Measurements from ENCODE around the gene MAP3K3. TPM values are rescaled to one million over a fixed set of nuclear protein-coding genes. Genes with fewer than 3 reads are reported as not detected.
A peak's percentile ranks its signal among the peaks of the same experiment; 100 is the strongest.

Gene MAP3K3
- total and polyA plus RNA-seq, 4 donors, result 21.9 to 42.6 (median 30.0) TPM

DNA sequence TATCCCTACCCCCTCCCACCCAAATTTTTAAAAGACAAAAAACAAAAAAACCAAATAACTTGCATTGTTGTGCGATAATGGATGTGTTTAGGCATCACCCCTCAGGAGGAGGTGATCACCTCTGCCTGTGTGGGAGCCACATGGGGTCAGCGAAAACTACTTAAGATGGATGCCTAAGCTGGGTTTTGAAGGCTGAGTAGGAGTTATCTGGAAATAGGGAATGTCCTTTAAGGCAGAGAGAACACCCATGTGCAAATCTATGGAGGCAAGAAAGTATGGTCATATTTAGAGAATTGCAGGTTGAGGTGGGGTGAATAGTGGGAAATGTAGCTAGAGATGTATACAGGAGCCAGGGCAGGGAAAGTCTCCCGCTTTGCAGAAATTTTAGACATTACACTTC, 27.1 kb upstream of the MAP3K3 start:
- no peak for DNase-seq (ENCODE audit: low read depth in 4 of 6, low spot score in 6 of 6)
- Histone ChIP-seq H3K36me3 (ENCODE audit: control insufficient read depth, insufficient read depth, low read length) (peaks cover 30% of the 10 kb centered on the region), H3K27ac (ENCODE audit: low read depth, low read length) (no peak overlapping the region), H3K4me1 (ENCODE audit: control insufficient read depth, insufficient read depth, low read length) (peaks cover 3% of the 10 kb centered on the region), H3K27me3 (ENCODE audit: control insufficient read depth, insufficient read depth, low read length) (no peaks in the 10 kb centered on the region), H3K4me3 (ENCODE audit: low read depth, low read length) (no peak overlapping the region), H3K9me3 (ENCODE audit: control insufficient read depth, insufficient read depth, low read length) (no peaks in the 10 kb centered on the region)
- WGBS (ENCODE audit: insufficient coverage), result 100% methylated on average over 2 of the region's 3 CpGs

- H3K36me3 ChIP-seq (ENCODE audit: control insufficient read depth, insufficient read depth, low read length), result peaks cover 11% of the 10 kb centered on the region
- no peak for DNase-seq (ENCODE audit: low read depth in 4 of 6, low spot score in 6 of 6)
- H3K4me1 ChIP-seq (ENCODE audit: control insufficient read depth, insufficient read depth, low read length), result peaks cover 12% of the 10 kb centered on the region
- no peak overlapping the region for H3K27ac ChIP-seq (ENCODE audit: low read depth, low read length)
- 88% methylated on average over 1 of the region's 6 CpGs for WGBS (ENCODE audit: insufficient coverage)
- H3K9me3 ChIP-seq (ENCODE audit: control insufficient read depth, insufficient read depth, low read length), result no peaks in the 10 kb centered on the region
- H3K4me3 ChIP-seq (ENCODE audit: low read depth, low read length), result no peak overlapping the region
- no peaks in the 10 kb centered on the region for H3K27me3 ChIP-seq (ENCODE audit: control insufficient read depth, insufficient read depth, low read length)
Measured at GRCh38 chr17:63596856-63597586, 25.2 kb upstream of the MAP3K3 start.

GRCh38 chr17:63598281-63598680, 23.9 kb upstream of the MAP3K3 start:
- H3K4me1 ChIP-seq (ENCODE audit: control insufficient read depth, insufficient read depth, low read length), result peaks cover 12% of the 10 kb centered on the region
- H3K36me3 ChIP-seq (ENCODE audit: control insufficient read depth, insufficient read depth, low read length), result peaks cover 5% of the 10 kb centered on the region
- DNase-seq (ENCODE audit: low read depth in 4 of 6, low spot score in 6 of 6), result no peak
- WGBS (ENCODE audit: insufficient coverage), result no CpG with 5 or more reads among the region's 2 CpGs
- no peak overlapping the region for H3K4me3 ChIP-seq (ENCODE audit: low read depth, low read length)
- no peaks in the 10 kb centered on the region for H3K27me3 ChIP-seq (ENCODE audit: control insufficient read depth, insufficient read depth, low read length)
- no peaks in the 10 kb centered on the region for H3K9me3 ChIP-seq (ENCODE audit: control insufficient read depth, insufficient read depth, low read length)
- no peak overlapping the region for H3K27ac ChIP-seq (ENCODE audit: low read depth, low read length)

GRCh38 chr17:63600569-63601438, 21.4 kb upstream of the MAP3K3 start, which contains the start of gene TACO1:
Gene TACO1, plus strand, starts transcription at chr17:63600895. Its CDS starts 189 bp downstream, at chr17:63601084.
- peak; percentile 61 to 93 (median 72) for DNase-seq (ENCODE audit: low read depth in 4 of 6, low spot score in 6 of 6)
- H3K36me3 ChIP-seq (ENCODE audit: control insufficient read depth, insufficient read depth, low read length), result peaks cover 16% of the 10 kb centered on the region
- H3K4me1 ChIP-seq (ENCODE audit: control insufficient read depth, insufficient read depth, low read length), result peaks cover 12% of the 10 kb centered on the region
- under 1% methylated on average over 61 of the region's 61 CpGs for WGBS (ENCODE audit: insufficient coverage)
- H3K27me3 ChIP-seq (ENCODE audit: control insufficient read depth, insufficient read depth, low read length), result no peaks in the 10 kb centered on the region
- H3K4me3 ChIP-seq (ENCODE audit: low read depth, low read length), result peak within 1 kb of the TSS; percentile 95
- no peaks in the 10 kb centered on the region for H3K9me3 ChIP-seq (ENCODE audit: control insufficient read depth, insufficient read depth, low read length)
- H3K27ac ChIP-seq (ENCODE audit: low read depth, low read length), result peak within 1 kb of the TSS; percentile 57

- H3K9me3 ChIP-seq (ENCODE audit: control insufficient read depth, insufficient read depth, low read length), result no peaks in the 10 kb centered on the region
- peaks cover 12% of the 10 kb centered on the region for H3K4me1 ChIP-seq (ENCODE audit: control insufficient read depth, insufficient read depth, low read length)
- WGBS (ENCODE audit: insufficient coverage), result 53% methylated on average over 4 of the region's 9 CpGs
- no peak overlapping the region for H3K27ac ChIP-seq (ENCODE audit: low read depth, low read length)
- H3K27me3 ChIP-seq (ENCODE audit: control insufficient read depth, insufficient read depth, low read length), result no peaks in the 10 kb centered on the region
- peaks cover 25% of the 10 kb centered on the region for H3K36me3 ChIP-seq (ENCODE audit: control insufficient read depth, insufficient read depth, low read length)
- no peak for DNase-seq (ENCODE audit: low read depth in 4 of 6, low spot score in 6 of 6)
- peak overlapping the region; percentile 95 for H3K4me3 ChIP-seq (ENCODE audit: low read depth, low read length)
Measured at GRCh38 chr17:63601439-63602371, 20.5 kb upstream of the MAP3K3 start.

DNA sequence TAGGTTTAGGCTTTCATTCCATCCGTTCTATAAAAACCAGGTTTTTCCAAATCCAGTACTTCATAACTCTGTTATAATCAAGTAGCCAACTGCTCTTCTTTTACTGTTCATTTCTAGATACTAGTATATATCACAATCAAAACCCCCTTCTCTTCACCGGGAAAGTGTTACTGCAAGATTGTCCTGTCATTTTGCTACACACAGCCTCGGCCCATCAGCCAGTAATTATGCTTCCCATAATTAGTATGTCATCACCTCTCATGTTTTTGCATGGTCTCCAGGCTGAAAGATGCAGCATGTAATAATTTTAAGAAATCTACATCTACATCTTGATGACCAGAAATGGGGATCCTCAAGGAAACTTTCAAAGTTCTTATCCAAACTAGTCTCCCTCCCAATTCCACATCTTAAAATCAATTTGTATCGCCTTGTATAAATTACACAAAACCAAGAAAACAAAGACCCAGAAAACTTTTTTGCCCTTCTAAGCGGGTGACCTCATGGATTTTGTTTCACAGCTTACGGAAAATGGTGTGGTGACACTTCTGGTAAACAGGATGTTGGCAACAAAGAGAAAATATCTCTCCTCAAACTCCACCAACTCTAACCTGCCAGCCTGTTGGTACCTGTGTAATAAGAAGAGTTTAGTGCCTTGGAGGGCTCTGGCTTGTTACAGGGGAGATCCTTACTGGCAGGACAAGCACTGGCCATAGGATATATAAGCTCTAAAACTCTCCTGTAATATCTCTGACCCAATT, 12.2 kb upstream of the MAP3K3 start:
- H3K36me3 ChIP-seq (ENCODE audit: control insufficient read depth, insufficient read depth, low read length), result peaks cover 46% of the 10 kb centered on the region
- H3K4me3 ChIP-seq (ENCODE audit: low read depth, low read length), result no peak overlapping the region
- no peaks in the 10 kb centered on the region for H3K27me3 ChIP-seq (ENCODE audit: control insufficient read depth, insufficient read depth, low read length)
- H3K9me3 ChIP-seq (ENCODE audit: control insufficient read depth, insufficient read depth, low read length), result no peaks in the 10 kb centered on the region
- 93% methylated on average over 2 of the region's 6 CpGs for WGBS (ENCODE audit: insufficient coverage)
- H3K4me1 ChIP-seq (ENCODE audit: control insufficient read depth, insufficient read depth, low read length), result no peaks in the 10 kb centered on the region
- no peak overlapping the region for H3K27ac ChIP-seq (ENCODE audit: low read depth, low read length)
- no peak for DNase-seq (ENCODE audit: low read depth in 4 of 6, low spot score in 6 of 6)

DNA sequence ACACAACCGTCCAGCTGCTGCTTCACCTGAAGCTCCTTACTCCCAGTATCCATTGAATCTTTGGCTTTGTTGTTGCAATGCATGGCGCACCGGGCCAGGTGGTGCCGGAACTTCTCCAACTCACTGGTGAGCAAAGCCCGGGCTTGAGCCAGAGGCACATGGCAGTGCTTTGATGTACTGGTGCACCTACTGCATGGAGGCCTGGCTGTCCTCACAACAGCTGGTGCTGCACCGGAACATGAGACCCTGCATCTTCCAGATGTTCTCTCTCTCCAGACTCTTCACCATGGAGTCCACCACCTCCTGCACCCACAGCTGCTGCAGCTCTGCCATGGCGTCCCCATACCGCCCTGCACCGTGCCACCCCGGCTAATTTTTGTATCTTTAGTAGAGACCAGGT, 11.4 kb upstream of the MAP3K3 start:
- H3K4me3 ChIP-seq (ENCODE audit: low read depth, low read length), result no peak overlapping the region
- H3K4me1 ChIP-seq (ENCODE audit: control insufficient read depth, insufficient read depth, low read length), result no peaks in the 10 kb centered on the region
- DNase-seq (ENCODE audit: low read depth in 4 of 6, low spot score in 6 of 6), result no peak
- no peak overlapping the region for H3K27ac ChIP-seq (ENCODE audit: low read depth, low read length)
- WGBS (ENCODE audit: insufficient coverage), result 91% methylated on average over 9 of the region's 10 CpGs
- peaks cover 41% of the 10 kb centered on the region for H3K36me3 ChIP-seq (ENCODE audit: control insufficient read depth, insufficient read depth, low read length)
- H3K9me3 ChIP-seq (ENCODE audit: control insufficient read depth, insufficient read depth, low read length), result no peaks in the 10 kb centered on the region
- H3K27me3 ChIP-seq (ENCODE audit: control insufficient read depth, insufficient read depth, low read length), result no peaks in the 10 kb centered on the region

DNA sequence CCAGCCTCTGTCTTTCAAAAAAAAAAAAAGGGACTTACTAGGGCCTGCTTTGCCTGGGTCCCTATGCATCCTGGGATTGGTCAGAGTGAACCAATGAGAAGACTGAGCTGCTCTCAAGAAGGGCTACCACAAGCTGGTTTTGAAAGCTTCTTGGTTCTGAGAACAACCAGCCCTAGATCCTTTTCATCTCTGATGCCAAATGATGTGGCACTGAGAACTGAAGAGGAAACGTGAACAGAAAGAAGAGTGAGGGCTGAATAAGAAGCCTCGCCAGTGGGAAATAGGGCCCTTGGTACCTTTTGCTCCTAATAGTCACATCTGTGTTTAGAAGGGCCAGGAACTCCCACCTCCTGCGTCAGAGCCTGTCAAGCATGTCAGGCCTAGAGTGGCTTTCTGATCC, 10.9 kb upstream of the MAP3K3 start:
- no peaks in the 10 kb centered on the region for H3K9me3 ChIP-seq (ENCODE audit: control insufficient read depth, insufficient read depth, low read length)
- no peaks in the 10 kb centered on the region for H3K27me3 ChIP-seq (ENCODE audit: control insufficient read depth, insufficient read depth, low read length)
- WGBS (ENCODE audit: insufficient coverage), result 80% methylated on average over 1 of the region's 3 CpGs
- H3K36me3 ChIP-seq (ENCODE audit: control insufficient read depth, insufficient read depth, low read length), result peaks cover 36% of the 10 kb centered on the region
- H3K4me3 ChIP-seq (ENCODE audit: low read depth, low read length), result no peak overlapping the region
- DNase-seq (ENCODE audit: low read depth in 4 of 6, low spot score in 6 of 6), result no peak
- no peak overlapping the region for H3K27ac ChIP-seq (ENCODE audit: low read depth, low read length)
- no peaks in the 10 kb centered on the region for H3K4me1 ChIP-seq (ENCODE audit: control insufficient read depth, insufficient read depth, low read length)

Measured in spinal cord (tissue), 10 donors.